GM23338 (cell line): ENCODE results near the gene ZNF280D. TPM values are rescaled to one million over a fixed set of nuclear protein-coding genes. Genes with fewer than 3 reads are reported as not detected.

Experiments
- ATAC-seq: fragments of 200-7000 bp; cut with Tn5 transposase; 3 replicates; pipeline ENCODE4 v1.9.1; 2020
- DNase-seq: peaks from one replicate; pipeline ENCODE4 v3.0.0-alpha.2; 2015; ENCODE audit warnings: low spot score
- H2AFZ ChIP-seq: fragments of 200-600 bp; sonication (generic); 2 replicates; pipeline ENCODE4 v1.8.0; 2016; ENCODE audit warnings: antibody characterized with exemption, mild to moderate bottlenecking, moderate library complexity
- H3F3A ChIP-seq: fragments of 200-600 bp; sonication (generic); replicated peaks from 2 replicates; pipeline ENCODE4 v1.8.0; 2017; ENCODE audit warnings: antibody characterized with exemption, mixed run types, low read depth
- H3K27ac ChIP-seq: fragments of 200-600 bp; sonication (generic); 2 replicates; pipeline ENCODE4 v1.6.1; 2016; ENCODE audit warnings: low read depth
- H3K27me3 ChIP-seq: fragments of 200-600 bp; sonication (generic); 2 replicates; pipeline ENCODE4 v1.8.0; 2016; ENCODE audit warnings: mild to moderate bottlenecking, mixed run types, moderate library complexity; ENCODE audit not compliant: insufficient read depth
- H3K36me3 ChIP-seq: fragments of 200-600 bp; sonication (generic); 2 replicates; pipeline ENCODE4 v1.8.0; 2016; ENCODE audit warnings: mild to moderate bottlenecking; ENCODE audit not compliant: insufficient read depth
- H3K4me1 ChIP-seq: fragments of 200-600 bp; sonication (generic); 2 replicates; pipeline ENCODE4 v1.8.0; 2016; ENCODE audit warnings: mild to moderate bottlenecking, moderate library complexity; ENCODE audit not compliant: insufficient read depth
- H3K4me2 ChIP-seq: fragments of 200-600 bp; sonication (generic); 2 replicates; pipeline ENCODE4 v1.7.1; 2017; ENCODE audit warnings: mixed run types
- H3K4me3 ChIP-seq: fragments of 200-600 bp; sonication (generic); 2 replicates; pipeline ENCODE4 v1.6.1; 2016; ENCODE audit warnings: mixed run types
- H3K79me2 ChIP-seq: fragments of 200-600 bp; sonication (generic); replicated peaks from 2 replicates; pipeline ENCODE4 v1.8.0; 2017; ENCODE audit warnings: mild to moderate bottlenecking; ENCODE audit not compliant: insufficient read depth
- H3K9me2 ChIP-seq: fragments of 200-600 bp; sonication (generic); 2 replicates; pipeline ENCODE4 v1.8.0; 2017; ENCODE audit not compliant: insufficient read depth
- H4K20me1 ChIP-seq: fragments of 200-600 bp; sonication (generic); replicated peaks from 2 replicates; pipeline ENCODE4 v1.8.0; 2017; ENCODE audit warnings: mild to moderate bottlenecking; ENCODE audit not compliant: insufficient read depth
- H3K27ac Mint-ChIP-seq: 2 replicates; pipeline ENCODE4 v1.8.0; 2020; ENCODE audit warnings: inconsistent platforms, mild to moderate bottlenecking, moderate library complexity, mixed read lengths
- H3K27me3 Mint-ChIP-seq: 3 replicates; pipeline ENCODE4 v1.8.0; 2022; ENCODE audit warnings: low read depth, mild to moderate bottlenecking, moderate library complexity, mixed read lengths, inconsistent platforms; ENCODE audit not compliant: insufficient read depth, poor library complexity
- H3K36me3 Mint-ChIP-seq: 3 replicates; pipeline ENCODE4 v1.8.0; 2021; ENCODE audit warnings: low read depth, mild to moderate bottlenecking, inconsistent platforms, moderate library complexity, mixed read lengths
- H3K4me1 Mint-ChIP-seq: 3 replicates; pipeline ENCODE4 v1.8.0; 2020; ENCODE audit warnings: mild to moderate bottlenecking, inconsistent platforms, mixed read lengths
- H3K4me3 Mint-ChIP-seq: 3 replicates; pipeline ENCODE4 v1.8.0; 2021; ENCODE audit warnings: moderate library complexity, mild to moderate bottlenecking, inconsistent platforms, mixed read lengths
- H3K9me3 Mint-ChIP-seq: 3 replicates; pipeline ENCODE4 v1.8.0; 2020; ENCODE audit warnings: moderate library complexity, mild to moderate bottlenecking, inconsistent platforms, mixed read lengths
- CREB1 ChIP-seq: fragments of 250-450 bp; sonication (Bioruptor Pico); IDR thresholded peaks from 2 replicates; pipeline ENCODE4 v1.5.0; 2020; ENCODE audit warnings: low read depth, mild to moderate bottlenecking, moderate library complexity
- EZH2 ChIP-seq: fragments of 200-600 bp; sonication (generic); IDR thresholded peaks from one replicate; pipeline ENCODE4 v1.8.0; 2017; ENCODE audit warnings: antibody characterized with exemption, mild to moderate bottlenecking, low read depth; ENCODE audit not compliant: unreplicated experiment
- EZH2phosphoT487 ChIP-seq: fragments of 200-600 bp; sonication (generic); IDR thresholded peaks from one replicate; pipeline ENCODE4 v1.8.1; 2018; ENCODE audit warnings: antibody characterized with exemption; ENCODE audit not compliant: unreplicated experiment
- JUNB ChIP-seq: IDR thresholded peaks from one replicate; pipeline ENCODE4 v1.6.1; 2016; ENCODE audit warnings: antibody characterized with exemption; ENCODE audit not compliant: unreplicated experiment
- NANOG ChIP-seq: IDR thresholded peaks from 2 replicates; pipeline ENCODE4 v1.6.1; 2016; ENCODE audit warnings: antibody characterized with exemption, borderline replicate concordance
- POLR2AphosphoS5 ChIP-seq: IDR thresholded peaks from 2 replicates; pipeline ENCODE4 v1.6.1; 2016; ENCODE audit warnings: antibody characterized with exemption, low read depth
- STAT1 ChIP-seq: IDR thresholded peaks from one replicate; pipeline ENCODE4 v1.6.1; 2016; ENCODE audit warnings: antibody characterized with exemption; ENCODE audit not compliant: unreplicated experiment
- ZNF114 ChIP-seq: fragments of 250-450 bp; sonication (Bioruptor Pico); IDR thresholded peaks from 2 replicates; pipeline ENCODE4 v1.5.0; 2020; ENCODE audit warnings: mild to moderate bottlenecking, moderate library complexity
- ZNF331 ChIP-seq: fragments of 250-450 bp; sonication (Bioruptor Pico); IDR thresholded peaks from 2 replicates; pipeline ENCODE4 v1.5.0; 2020; ENCODE audit warnings: low read depth, mild to moderate bottlenecking, moderate library complexity
- polyA plus RNA-seq: library from polyadenylated mRNA; unstranded; fragments of >200 nt; fragmentation: Nextera tagmentation; extraction: Ambion mirVana; gene quantifications from 2 replicates; pipeline ENCODE4 v1.2.1, GENCODE V29; 2016
- total RNA-seq: library from RNA; depleted of rRNA; stranded (reverse); fragments of >200 nt; shearing (Covaris generic); gene quantifications from 2 replicates; pipeline ENCODE4 v1.2.3, GENCODE V29; 2014
- TF ChIP-seq, protein P1 (sequence below): IDR thresholded peaks from one replicate; pipeline ENCODE4 v1.6.1; 2018; ENCODE audit warnings: antibody characterized with exemption; ENCODE audit not compliant: unreplicated experiment
- TF ChIP-seq, protein P2 (sequence below), 2 experiments: fragments of 200-600 bp in 1 of 2; sonication (generic) in 1 of 2; conservative IDR thresholded peaks; 2 replicates each; pipeline versions ENCODE4 v1.5.1 to v1.6.1; 2016 to 2017; ENCODE audit warnings: antibody characterized with exemption in 2 of 2, low read depth in 2 of 2, mild to moderate bottlenecking in 2 of 2, moderate library complexity in 1 of 2
- TF ChIP-seq, protein P3 (sequence below): IDR thresholded peaks from 2 replicates; pipeline ENCODE4 v1.6.1; 2016; ENCODE audit warnings: antibody characterized with exemption
- TF ChIP-seq, protein P4 (sequence below): fragments of 250-450 bp; sonication (Bioruptor Pico); IDR thresholded peaks from 2 replicates; pipeline ENCODE4 v1.5.0; 2020; ENCODE audit warnings: mild to moderate bottlenecking, moderate library complexity

Gene ZNF280D
- total and polyA plus RNA-seq, 2 experiments from 2014 or later: 23.3 to 32.5 TPM

DNA sequence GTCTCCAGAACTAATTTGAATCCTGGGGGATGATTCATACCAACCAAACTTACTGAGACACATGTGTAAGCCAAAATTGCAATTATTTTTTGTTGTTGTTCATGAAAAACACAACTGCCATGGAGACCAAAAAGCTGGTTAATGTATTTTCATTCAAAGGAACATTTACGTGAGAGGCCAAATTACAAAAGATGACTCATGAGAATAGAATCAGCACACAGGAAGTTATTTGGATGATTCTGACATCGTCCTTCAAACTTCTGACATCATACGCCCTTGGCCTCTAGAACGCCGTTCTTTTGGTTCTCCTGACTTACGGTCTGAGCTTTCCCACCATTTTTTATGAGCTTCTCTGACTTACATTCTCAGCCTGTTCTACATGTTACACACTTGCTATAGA, 3.0 kb upstream of the ZNF280D start:
- Mint-ChIP-seq H3K9me3 (peaks cover 19% of the 10 kb centered on the region), H3K27ac (no peak overlapping the region), H3K27me3 (peaks cover 11% of the 10 kb centered on the region), H3K36me3 (peaks cover 17% of the 10 kb centered on the region), H3K4me1 (peaks cover 12% of the 10 kb centered on the region; the same call in 2 of the 3 replicates), H3K4me3 (no peak overlapping the region)
- peaks cover 11% of the 10 kb centered on the region for H3K79me2 ChIP-seq
- H3K9me2 ChIP-seq: peaks cover 5% of the 10 kb centered on the region; the same call in 1 of the 2 replicates
- H3K36me3 ChIP-seq: 0 out of 2 replicates have a peak, but pooled peaks cover 3% of the 10 kb centered on the region
- H3K4me3 ChIP-seq: no peak overlapping the region
- H3F3A ChIP-seq: 0 out of 2 replicates have a peak, but pooled peaks cover 3% of the 10 kb centered on the region
- ATAC-seq (no peak), DNase-seq (no peak)
- TF ChIP-seq, protein P1, sequence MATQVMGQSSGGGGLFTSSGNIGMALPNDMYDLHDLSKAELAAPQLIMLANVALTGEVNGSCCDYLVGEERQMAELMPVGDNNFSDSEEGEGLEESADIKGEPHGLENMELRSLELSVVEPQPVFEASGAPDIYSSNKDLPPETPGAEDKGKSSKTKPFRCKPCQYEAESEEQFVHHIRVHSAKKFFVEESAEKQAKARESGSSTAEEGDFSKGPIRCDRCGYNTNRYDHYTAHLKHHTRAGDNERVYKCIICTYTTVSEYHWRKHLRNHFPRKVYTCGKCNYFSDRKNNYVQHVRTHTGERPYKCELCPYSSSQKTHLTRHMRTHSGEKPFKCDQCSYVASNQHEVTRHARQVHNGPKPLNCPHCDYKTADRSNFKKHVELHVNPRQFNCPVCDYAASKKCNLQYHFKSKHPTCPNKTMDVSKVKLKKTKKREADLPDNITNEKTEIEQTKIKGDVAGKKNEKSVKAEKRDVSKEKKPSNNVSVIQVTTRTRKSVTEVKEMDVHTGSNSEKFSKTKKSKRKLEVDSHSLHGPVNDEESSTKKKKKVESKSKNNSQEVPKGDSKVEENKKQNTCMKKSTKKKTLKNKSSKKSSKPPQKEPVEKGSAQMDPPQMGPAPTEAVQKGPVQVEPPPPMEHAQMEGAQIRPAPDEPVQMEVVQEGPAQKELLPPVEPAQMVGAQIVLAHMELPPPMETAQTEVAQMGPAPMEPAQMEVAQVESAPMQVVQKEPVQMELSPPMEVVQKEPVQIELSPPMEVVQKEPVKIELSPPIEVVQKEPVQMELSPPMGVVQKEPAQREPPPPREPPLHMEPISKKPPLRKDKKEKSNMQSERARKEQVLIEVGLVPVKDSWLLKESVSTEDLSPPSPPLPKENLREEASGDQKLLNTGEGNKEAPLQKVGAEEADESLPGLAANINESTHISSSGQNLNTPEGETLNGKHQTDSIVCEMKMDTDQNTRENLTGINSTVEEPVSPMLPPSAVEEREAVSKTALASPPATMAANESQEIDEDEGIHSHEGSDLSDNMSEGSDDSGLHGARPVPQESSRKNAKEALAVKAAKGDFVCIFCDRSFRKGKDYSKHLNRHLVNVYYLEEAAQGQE: no peak
- TF ChIP-seq JUNB: no peak
- TF ChIP-seq, protein P2, sequence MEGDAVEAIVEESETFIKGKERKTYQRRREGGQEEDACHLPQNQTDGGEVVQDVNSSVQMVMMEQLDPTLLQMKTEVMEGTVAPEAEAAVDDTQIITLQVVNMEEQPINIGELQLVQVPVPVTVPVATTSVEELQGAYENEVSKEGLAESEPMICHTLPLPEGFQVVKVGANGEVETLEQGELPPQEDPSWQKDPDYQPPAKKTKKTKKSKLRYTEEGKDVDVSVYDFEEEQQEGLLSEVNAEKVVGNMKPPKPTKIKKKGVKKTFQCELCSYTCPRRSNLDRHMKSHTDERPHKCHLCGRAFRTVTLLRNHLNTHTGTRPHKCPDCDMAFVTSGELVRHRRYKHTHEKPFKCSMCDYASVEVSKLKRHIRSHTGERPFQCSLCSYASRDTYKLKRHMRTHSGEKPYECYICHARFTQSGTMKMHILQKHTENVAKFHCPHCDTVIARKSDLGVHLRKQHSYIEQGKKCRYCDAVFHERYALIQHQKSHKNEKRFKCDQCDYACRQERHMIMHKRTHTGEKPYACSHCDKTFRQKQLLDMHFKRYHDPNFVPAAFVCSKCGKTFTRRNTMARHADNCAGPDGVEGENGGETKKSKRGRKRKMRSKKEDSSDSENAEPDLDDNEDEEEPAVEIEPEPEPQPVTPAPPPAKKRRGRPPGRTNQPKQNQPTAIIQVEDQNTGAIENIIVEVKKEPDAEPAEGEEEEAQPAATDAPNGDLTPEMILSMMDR (conservative IDR thresholded peaks at IDR 0.05; ENCODE audit: low read depth in 2 of 2): no peak
- TF ChIP-seq EZH2phosphoT487: no peak
- TF ChIP-seq, protein P3, sequence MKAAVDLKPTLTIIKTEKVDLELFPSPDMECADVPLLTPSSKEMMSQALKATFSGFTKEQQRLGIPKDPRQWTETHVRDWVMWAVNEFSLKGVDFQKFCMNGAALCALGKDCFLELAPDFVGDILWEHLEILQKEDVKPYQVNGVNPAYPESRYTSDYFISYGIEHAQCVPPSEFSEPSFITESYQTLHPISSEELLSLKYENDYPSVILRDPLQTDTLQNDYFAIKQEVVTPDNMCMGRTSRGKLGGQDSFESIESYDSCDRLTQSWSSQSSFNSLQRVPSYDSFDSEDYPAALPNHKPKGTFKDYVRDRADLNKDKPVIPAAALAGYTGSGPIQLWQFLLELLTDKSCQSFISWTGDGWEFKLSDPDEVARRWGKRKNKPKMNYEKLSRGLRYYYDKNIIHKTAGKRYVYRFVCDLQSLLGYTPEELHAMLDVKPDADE: no peak
- TF ChIP-seq, protein P4, sequence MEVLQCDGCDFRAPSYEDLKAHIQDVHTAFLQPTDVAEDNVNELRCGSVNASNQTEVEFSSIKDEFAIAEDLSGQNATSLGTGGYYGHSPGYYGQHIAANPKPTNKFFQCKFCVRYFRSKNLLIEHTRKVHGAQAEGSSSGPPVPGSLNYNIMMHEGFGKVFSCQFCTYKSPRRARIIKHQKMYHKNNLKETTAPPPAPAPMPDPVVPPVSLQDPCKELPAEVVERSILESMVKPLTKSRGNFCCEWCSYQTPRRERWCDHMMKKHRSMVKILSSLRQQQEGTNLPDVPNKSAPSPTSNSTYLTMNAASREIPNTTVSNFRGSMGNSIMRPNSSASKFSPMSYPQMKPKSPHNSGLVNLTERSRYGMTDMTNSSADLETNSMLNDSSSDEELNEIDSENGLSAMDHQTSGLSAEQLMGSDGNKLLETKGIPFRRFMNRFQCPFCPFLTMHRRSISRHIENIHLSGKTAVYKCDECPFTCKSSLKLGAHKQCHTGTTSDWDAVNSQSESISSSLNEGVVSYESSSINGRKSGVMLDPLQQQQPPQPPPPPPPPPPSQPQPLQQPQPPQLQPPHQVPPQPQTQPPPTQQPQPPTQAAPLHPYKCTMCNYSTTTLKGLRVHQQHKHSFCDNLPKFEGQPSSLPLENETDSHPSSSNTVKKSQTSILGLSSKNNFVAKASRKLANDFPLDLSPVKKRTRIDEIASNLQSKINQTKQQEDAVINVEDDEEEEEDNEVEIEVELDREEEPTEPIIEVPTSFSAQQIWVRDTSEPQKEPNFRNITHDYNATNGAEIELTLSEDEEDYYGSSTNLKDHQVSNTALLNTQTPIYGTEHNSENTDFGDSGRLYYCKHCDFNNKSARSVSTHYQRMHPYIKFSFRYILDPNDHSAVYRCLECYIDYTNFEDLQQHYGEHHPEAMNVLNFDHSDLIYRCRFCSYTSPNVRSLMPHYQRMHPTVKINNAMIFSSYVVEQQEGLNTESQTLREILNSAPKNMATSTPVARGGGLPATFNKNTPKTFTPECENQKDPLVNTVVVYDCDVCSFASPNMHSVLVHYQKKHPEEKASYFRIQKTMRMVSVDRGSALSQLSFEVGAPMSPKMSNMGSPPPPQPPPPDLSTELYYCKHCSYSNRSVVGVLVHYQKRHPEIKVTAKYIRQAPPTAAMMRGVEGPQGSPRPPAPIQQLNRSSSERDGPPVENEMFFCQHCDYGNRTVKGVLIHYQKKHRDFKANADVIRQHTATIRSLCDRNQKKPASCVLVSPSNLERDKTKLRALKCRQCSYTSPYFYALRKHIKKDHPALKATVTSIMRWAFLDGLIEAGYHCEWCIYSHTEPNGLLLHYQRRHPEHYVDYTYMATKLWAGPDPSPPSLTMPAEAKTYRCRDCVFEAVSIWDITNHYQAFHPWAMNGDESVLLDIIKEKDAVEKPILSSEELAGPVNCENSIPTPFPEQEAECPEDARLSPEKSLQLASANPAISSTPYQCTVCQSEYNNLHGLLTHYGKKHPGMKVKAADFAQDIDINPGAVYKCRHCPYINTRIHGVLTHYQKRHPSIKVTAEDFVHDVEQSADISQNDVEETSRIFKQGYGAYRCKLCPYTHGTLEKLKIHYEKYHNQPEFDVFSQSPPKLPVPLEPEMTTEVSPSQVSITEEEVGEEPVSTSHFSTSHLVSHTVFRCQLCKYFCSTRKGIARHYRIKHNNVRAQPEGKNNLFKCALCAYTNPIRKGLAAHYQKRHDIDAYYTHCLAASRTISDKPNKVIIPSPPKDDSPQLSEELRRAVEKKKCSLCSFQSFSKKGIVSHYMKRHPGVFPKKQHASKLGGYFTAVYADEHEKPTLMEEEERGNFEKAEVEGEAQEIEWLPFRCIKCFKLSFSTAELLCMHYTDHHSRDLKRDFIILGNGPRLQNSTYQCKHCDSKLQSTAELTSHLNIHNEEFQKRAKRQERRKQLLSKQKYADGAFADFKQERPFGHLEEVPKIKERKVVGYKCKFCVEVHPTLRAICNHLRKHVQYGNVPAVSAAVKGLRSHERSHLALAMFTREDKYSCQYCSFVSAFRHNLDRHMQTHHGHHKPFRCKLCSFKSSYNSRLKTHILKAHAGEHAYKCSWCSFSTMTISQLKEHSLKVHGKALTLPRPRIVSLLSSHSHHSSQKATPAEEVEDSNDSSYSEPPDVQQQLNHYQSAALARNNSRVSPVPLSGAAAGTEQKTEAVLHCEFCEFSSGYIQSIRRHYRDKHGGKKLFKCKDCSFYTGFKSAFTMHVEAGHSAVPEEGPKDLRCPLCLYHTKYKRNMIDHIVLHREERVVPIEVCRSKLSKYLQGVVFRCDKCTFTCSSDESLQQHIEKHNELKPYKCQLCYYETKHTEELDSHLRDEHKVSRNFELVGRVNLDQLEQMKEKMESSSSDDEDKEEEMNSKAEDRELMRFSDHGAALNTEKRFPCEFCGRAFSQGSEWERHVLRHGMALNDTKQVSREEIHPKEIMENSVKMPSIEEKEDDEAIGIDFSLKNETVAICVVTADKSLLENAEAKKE: no peak
- TF ChIP-seq POLR2AphosphoS5: no peak
- TF ChIP-seq ZNF114 (CRISPR knock-in tag): no peak
- no peak for TF ChIP-seq STAT1
- no peak for TF ChIP-seq EZH2
- no peak for TF ChIP-seq NANOG
- TF ChIP-seq ZNF331 (CRISPR knock-in tag): no peak
- TF ChIP-seq CREB1 (CRISPR knock-in tag): no peak
- H4K20me1 ChIP-seq: no peaks in the 10 kb centered on the region
- no peak overlapping the region for H2AFZ ChIP-seq
- no peak overlapping the region for H3K27ac ChIP-seq
- H3K4me2 ChIP-seq: no peak overlapping the region
- peaks cover 10% of the 10 kb centered on the region; the same call in 1 of the 2 replicates for H3K27me3 ChIP-seq
- peaks cover 33% of the 10 kb centered on the region for H3K4me1 ChIP-seq
